Measurements from ENCODE around the gene CFI. TPM values are rescaled to one million over a fixed set of nuclear protein-coding genes. Genes with fewer than 3 reads are reported as not detected.

Gene CFI
- total RNA-seq, 4 donors from 2014 or later, result 1.1 to 6.0 (median 2.8) TPM

- 73 to 77% methylated on average over 2 of the region's 2 CpGs for WGBS, 2 donors
- H3K4me3 ChIP-seq (ENCODE audit: low read depth, poor library complexity, severe bottlenecking), result no peak overlapping the region
- TF ChIP-seq POLR2A (IDR thresholded peaks at IDR 0.05) (no peak), CTCF (IDR thresholded peaks at IDR 0.05) (no peak)
- no peak for DNase-seq (ENCODE audit: low spot score in 2 of 2)
- intact Hi-C loops (cut with DNase I; ENCODE audit: low total_unique reads), result no loop called here
Measured at GRCh38 chr4:109760682-109761081, 41.1 kb downstream of the CFI start.

GRCh38 chr4:109755656-109756055 lies 46.1 kb downstream of the CFI start:
- WGBS, 2 donors, result 77 to 83% methylated on average over 3 of the region's 3 CpGs
- no peak for DNase-seq (ENCODE audit: low spot score in 2 of 2)

GRCh38 chr4:109754093-109754857 lies 47.5 kb downstream of the CFI start:
- WGBS, 2 donors, result 80 to 83% methylated on average over 7 of the region's 7 CpGs

More at GRCh38 chr4:109755656-109756055, 46.1 kb downstream of the CFI start:
- H3K4me3 ChIP-seq (ENCODE audit: low read depth, poor library complexity, severe bottlenecking), result no peak overlapping the region
- TF ChIP-seq CTCF (IDR thresholded peaks at IDR 0.05) (no peak), POLR2A (IDR thresholded peaks at IDR 0.05) (no peak)
- intact Hi-C loops (cut with DNase I; ENCODE audit: low total_unique reads), result no loop called here

GRCh38 chr4:109752525-109752924 lies 49.3 kb downstream of the CFI start:
- no peak for TF ChIP-seq CTCF (IDR thresholded peaks at IDR 0.05)
- TF ChIP-seq POLR2A (IDR thresholded peaks at IDR 0.05), result no peak
- H3K4me3 ChIP-seq (ENCODE audit: low read depth, poor library complexity, severe bottlenecking), result no peak overlapping the region
- intact Hi-C loops (cut with DNase I; ENCODE audit: low total_unique reads), result no loop called here
- no peak for DNase-seq (ENCODE audit: low spot score in 2 of 2)
- WGBS, 2 donors, result 0% methylated on average over 1 of the region's 1 CpG

More at GRCh38 chr4:109754093-109754857, 47.5 kb downstream of the CFI start:
- TF ChIP-seq CTCF (IDR thresholded peaks at IDR 0.05) (no peak), POLR2A (IDR thresholded peaks at IDR 0.05) (no peak)
- intact Hi-C loops (cut with DNase I; ENCODE audit: low total_unique reads), result no loop called here
- no peak for DNase-seq (ENCODE audit: low spot score in 2 of 2)
- H3K4me3 ChIP-seq (ENCODE audit: low read depth, poor library complexity, severe bottlenecking), result no peak overlapping the region

- intact Hi-C loops (cut with DNase I; ENCODE audit: low total_unique reads), result no loop called here
- 80% methylated on average over 4 of the region's 4 CpGs for WGBS, 2 donors
Measured at GRCh38 chr4:109751852-109752251, 49.9 kb downstream of the CFI start.

More at GRCh38 chr4:109751852-109752251, 49.9 kb downstream of the CFI start:
- no peak for DNase-seq (ENCODE audit: low spot score in 2 of 2)
- H3K4me3 ChIP-seq (ENCODE audit: low read depth, poor library complexity, severe bottlenecking), result no peak overlapping the region
- TF ChIP-seq POLR2A (IDR thresholded peaks at IDR 0.05) (no peak), CTCF (IDR thresholded peaks at IDR 0.05) (no peak)

Measured in lower leg skin (tissue), 4 donors.